Activated CD4-positive, alpha-beta T cell treated with anti-CD3 and anti-CD28 coated beads, Interleukin-2, amount 50 U/mL, for 24 hours (primary cell): ENCODE results near the gene TFDP2.
"Not testable (repeated sequence)": the region's sequence is repeated elsewhere in the genome, so short reads cannot be mapped to it uniquely, and the experiment has no call there.

Experiments used
- DNase-seq, 2 donors: peaks; one replicate each; pipeline ENCODE4 v3.0.0-alpha.2; 2020; ENCODE audit warnings: low read depth in 1 of 2, low spot score in 1 of 2

The TFDP2 gene

GRCh38 chr3:142148792-142149672, at the start of gene TFDP2:
Gene TFDP2, minus strand, starts transcription at chr3:142149544. Its CDS starts 47,795 bp downstream, at chr3:142101749.
- peak; percentile 57 to 73 for DNase-seq

DNA sequence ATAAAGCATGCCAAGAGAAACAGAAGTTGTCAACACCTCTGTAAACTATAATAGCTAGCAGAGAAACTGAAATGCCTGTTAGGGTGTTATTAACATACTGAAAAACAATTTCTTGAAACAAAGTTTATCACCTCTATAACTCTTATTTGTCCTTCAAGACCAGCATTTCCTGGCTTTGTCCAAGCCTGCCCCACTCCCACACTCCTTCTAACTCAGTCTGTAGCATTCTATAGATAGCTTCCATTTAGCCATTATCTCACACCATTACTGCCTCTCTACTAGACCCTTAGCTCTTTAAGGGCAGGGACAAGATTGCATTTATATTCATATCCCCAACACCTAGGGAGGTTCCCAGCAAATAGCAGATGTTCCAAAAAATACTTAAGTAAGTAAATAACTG, 39.5 kb upstream of the TFDP2 start:
- DNase-seq, result no peak

GRCh38 chr3:142180761-142181362, 31.5 kb upstream of the TFDP2 start:
- DNase-seq, result peak in 1 of 2 donors; percentile 4

- no peak for DNase-seq
Observed at GRCh38 chr3:142175478-142175877, 26.1 kb upstream of the TFDP2 start.

DNA sequence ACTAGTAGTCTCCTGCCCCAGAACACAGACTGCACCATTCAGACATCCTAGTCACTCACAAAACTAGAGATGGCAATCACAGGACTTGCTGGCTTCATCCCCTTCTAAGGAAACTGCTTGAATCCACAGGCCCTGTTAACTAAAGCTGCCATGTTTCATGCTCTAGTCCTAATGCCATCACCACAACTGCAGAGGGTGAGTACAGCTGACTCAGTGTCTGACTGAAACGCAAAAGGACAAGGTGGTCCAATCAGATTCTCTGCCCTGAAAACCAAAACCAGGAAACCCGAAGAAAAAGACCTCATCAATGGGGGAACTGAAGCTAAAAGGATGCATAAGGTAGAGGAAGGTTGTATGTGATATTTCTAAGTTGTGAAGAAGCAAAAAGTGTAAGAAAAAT, 25.2 kb upstream of the TFDP2 start:
- no peak for DNase-seq

DNA sequence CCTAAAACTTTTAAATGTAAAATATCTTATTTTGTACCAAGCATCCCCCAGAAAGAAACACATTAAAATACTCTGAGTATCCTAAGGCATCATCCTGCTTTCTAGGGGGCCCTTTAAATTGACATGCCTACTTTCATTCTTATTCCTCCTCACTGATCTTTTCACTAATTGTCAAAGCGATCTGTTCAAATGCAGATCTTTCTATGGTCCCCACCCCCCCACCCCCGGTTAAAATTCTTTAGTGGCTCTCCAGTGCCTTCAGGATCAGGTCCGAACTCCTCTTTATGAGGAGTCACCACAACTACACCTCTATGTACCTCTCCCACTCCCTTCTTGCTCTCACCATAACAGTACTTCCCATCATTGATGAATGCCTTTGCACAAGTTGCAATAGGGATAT, 19.2 kb upstream of the TFDP2 start:
- no peak for DNase-seq

- DNase-seq, result no peak
Observed at GRCh38 chr3:142165194-142165593, 15.8 kb upstream of the TFDP2 start.

- no peak for DNase-seq
Observed at GRCh38 chr3:142159083-142159740, 9.9 kb upstream of the TFDP2 start.

GRCh38 chr3:142154186-142154585, 4.8 kb upstream of the TFDP2 start:
- DNase-seq, result no peak

GRCh38 chr3:142152384-142152783, 3.0 kb upstream of the TFDP2 start:
- no peak for DNase-seq

- no peak for DNase-seq
Observed at GRCh38 chr3:142151828-142152227, 2.5 kb upstream of the TFDP2 start.

DNA sequence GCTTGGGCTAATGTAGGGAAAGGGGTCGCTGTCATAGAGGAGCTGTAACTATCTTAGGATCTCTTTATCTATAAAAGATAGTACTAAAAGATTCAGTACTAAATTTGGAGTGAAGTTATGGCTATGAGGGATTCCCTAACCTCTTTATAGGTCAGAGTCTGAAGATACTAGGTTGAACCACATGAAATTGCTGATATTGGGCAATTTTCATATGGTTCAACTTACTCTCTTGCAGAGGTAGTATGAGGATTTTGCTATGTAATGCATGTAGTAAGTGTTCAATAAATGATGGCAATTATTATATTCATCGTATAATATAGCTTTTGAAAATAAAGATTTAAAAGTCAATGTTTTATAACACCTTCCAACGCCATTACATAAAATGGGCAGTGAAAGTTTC, 1.9 kb upstream of the TFDP2 start:
- no peak for DNase-seq

GRCh38 chr3:142150271-142150670, 927 bp upstream of the TFDP2 start:
- no peak for DNase-seq

DNA sequence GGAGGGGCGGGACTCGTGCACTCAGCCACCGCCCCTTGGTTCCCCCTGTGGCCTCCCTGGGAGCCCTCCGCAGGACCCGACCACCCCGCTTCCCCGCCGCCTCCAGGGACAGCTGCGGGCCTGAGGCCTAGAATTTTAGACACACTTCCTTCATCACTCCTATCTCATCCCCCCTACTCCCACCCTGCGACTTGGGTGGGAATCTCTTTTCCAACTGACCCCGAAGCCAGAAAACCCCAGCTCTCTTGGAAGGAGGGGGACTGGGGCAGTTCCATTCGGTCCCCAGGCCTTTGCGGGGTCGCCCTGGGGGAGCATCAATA, 289 bp upstream of the TFDP2 start:
- no peak for DNase-seq

DNA sequence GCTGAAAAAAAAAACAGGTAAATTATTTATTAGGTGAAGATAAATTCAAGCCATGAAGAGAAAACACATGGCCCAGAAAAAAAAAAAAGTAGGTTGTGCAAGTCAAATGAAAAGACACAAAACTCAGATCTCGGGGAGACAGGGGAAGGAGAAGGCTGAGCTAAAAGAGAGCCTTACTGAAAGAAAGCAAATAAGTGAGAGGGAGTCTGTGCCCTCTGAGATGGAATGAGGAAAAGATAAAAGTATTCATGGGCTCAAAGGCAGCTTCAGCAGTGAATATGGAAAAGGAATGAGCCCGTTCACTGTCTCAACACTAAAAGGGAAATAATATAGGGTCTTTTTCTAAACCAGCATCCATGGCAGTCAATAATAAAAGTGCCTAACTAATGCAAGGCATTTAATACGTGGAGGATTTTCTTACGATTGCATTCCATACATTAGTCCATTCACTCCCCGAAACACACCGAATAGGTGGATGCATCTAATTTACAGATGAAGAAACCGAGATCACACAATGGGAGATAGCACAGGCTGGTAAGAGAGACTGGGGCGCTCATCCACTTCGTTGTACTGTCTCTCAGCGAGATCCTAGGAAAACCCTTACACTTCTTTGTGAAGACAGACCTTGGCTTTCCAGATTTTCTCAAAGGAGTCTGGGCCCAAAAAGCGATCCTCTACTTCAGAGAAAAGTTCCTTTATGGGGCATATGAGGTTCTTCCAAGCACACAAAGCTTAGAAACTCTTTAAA, 1.1 kb downstream of the TFDP2 start:
- DNase-seq, result no peak

DNA sequence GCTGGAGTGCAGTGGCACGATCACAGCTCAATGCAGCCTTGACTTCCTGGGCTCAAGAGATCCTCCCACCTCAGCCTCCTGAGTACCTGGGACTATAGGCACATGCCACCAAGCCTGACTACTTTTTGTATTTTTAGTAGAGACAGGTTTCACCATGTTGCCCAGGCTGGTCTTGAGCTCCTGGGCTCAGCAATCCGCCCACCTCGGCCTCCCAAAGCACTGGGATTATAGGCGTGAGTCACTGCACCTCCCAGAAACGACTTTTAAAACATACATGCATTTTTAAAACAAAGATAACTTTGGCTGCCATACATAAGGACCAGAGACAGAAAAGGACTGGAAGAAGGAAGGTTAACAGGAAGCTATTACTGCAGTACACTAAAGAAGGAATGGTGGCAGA, 4.8 kb downstream of the TFDP2 start:
- DNase-seq, result not testable (repeated sequence)

GRCh38 chr3:142140608-142141285, 8.6 kb downstream of the TFDP2 start:
- DNase-seq, result not testable (repeated sequence)

DNA sequence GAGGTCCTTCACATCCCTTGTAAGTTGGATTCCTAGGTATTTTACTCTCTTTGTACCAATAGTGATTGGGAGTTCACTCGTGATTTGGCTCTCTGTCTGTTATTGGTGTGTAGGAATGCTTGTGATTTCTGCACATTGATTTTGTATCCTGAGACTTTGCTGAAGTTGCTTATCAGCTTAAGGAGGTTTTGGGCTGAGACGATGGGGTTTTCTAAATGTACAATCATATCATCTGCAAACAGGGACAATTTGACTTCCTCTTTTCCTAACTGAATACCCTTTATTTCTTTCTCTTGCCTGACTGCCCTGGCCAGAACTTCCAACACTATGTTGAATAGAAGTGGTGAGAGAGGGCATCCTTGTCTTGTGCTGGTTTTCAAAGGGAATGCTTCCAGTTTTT, 12.3 kb downstream of the TFDP2 start:
- DNase-seq, result not testable (repeated sequence)

DNA sequence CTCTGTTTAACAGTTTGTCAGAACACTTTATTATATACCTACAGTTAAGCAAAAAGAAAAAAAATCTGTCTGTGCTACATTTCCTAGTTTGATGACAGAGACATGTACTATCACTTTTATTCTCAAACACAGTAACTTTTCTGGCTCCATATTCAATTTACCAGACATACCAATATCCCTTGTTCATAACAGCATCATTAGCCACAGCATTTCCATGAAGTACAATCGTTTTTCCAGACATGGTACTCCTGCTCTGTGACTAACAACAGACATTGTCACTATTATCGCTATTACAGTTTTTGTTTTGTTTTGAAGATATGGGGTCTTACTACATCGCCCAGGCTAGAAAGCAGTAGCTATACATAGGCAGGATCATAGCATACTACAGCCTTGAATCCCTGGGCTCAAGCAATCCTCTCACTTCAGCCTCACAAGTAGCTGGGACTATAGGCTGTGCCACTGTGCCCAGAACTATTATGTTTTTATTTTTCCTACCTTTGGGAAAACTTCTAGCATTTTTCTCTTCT, 14.5 kb downstream of the TFDP2 start:
- no peak for DNase-seq

DNA sequence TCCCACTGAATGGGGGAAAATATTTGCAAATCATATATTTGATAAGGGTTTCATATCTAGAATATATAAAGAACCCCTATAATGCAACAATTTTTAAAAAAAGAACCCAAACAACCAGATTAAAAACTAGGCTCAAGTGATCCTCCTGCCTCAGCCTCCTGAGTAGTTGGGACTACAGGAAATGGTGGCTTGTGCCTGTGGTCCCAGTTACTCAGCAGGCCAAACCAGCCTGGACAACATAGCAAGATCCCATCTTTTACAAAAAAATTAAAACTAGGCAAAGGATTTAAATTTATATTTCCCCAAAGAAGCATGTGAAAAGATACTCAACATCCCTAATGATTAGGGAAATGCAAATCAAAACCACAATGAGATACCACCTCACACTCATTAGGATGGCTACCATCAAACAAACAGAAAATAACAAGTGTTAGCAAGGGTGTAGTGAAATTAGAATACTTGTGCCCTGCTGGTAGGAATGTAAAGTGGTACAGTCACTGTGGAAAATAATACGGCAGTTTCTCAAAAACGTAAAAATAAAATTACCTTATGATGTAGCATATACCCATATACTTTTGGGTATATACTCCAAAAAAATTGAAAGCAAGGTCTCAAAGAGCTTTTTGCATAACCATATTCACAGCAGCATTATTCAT, 19.7 kb downstream of the TFDP2 start:
- DNase-seq, result no peak
